ENCODE measurements around the gene TRPM2.

TRPM2 gene

GRCh38 chr21:44351535-44352252, 1.7 kb upstream of the TRPM2 start:
- DNase-seq (ENCODE audit: insufficient read length, low spot score) (no peak), FAIRE-seq (no peak)
- no peak for TF ChIP-seq CTCF (IDR thresholded peaks at IDR 0.05; ENCODE audit: insufficient read depth, missing control alignments)

GRCh38 chr21:44352253-44352860, 1.1 kb upstream of the TRPM2 start:
- no peak for DNase-seq (ENCODE audit: insufficient read length, low spot score)
- no peak for FAIRE-seq
- TF ChIP-seq CTCF (IDR thresholded peaks at IDR 0.05; ENCODE audit: insufficient read depth, missing control alignments): no peak

- TF ChIP-seq CTCF (IDR thresholded peaks at IDR 0.05; ENCODE audit: insufficient read depth, missing control alignments): no peak
- DNase-seq (ENCODE audit: insufficient read length, low spot score): no peak
- FAIRE-seq: no peak
Measured at GRCh38 chr21:44354001-44354405, 582 bp downstream of the TRPM2 start.

- DNase-seq (ENCODE audit: insufficient read length, low spot score) (no peak), FAIRE-seq (no peak)
- TF ChIP-seq CTCF (IDR thresholded peaks at IDR 0.05; ENCODE audit: insufficient read depth, missing control alignments): no peak
Measured at GRCh38 chr21:44354775-44355771, 1.7 kb downstream of the TRPM2 start.

GRCh38 chr21:44356160-44356559, 2.7 kb downstream of the TRPM2 start:
- DNase-seq (ENCODE audit: insufficient read length, low spot score): no peak
- TF ChIP-seq CTCF (IDR thresholded peaks at IDR 0.05; ENCODE audit: insufficient read depth, missing control alignments): no peak
- no peak for FAIRE-seq

GRCh38 chr21:44356636-44357035, 3.2 kb downstream of the TRPM2 start:
- no peak for FAIRE-seq
- DNase-seq (ENCODE audit: insufficient read length, low spot score): no peak
- TF ChIP-seq CTCF (IDR thresholded peaks at IDR 0.05; ENCODE audit: insufficient read depth, missing control alignments): no peak
